KOPT-K1 (cell line): Measurements from ENCODE around the gene YIPF1.

ENCODE experiments used
- H3K27ac ChIP-seq: fragments of 200-600 bp; sonication (generic); 2 replicates; pipeline ENCODE4 v1.5.1; 2016; ENCODE audit warnings: antibody characterized with exemption, mild to moderate bottlenecking, low read depth, low read length; ENCODE audit not compliant: poor library complexity, severe bottlenecking
- H3K36me3 ChIP-seq: fragments of 200-600 bp; sonication (generic); 2 replicates; pipeline ENCODE4 v1.5.1; 2017; ENCODE audit warnings: antibody characterized with exemption, mild to moderate bottlenecking, low read length, moderate library complexity; ENCODE audit not compliant: insufficient read depth
- H3K9me3 ChIP-seq: fragments of 200-600 bp; sonication (generic); 2 replicates; pipeline ENCODE4 v1.5.1; 2017; ENCODE audit warnings: antibody characterized with exemption, low read length, mild to moderate bottlenecking; ENCODE audit not compliant: insufficient read depth, poor library complexity, severe bottlenecking

YIPF1 gene

DNA sequence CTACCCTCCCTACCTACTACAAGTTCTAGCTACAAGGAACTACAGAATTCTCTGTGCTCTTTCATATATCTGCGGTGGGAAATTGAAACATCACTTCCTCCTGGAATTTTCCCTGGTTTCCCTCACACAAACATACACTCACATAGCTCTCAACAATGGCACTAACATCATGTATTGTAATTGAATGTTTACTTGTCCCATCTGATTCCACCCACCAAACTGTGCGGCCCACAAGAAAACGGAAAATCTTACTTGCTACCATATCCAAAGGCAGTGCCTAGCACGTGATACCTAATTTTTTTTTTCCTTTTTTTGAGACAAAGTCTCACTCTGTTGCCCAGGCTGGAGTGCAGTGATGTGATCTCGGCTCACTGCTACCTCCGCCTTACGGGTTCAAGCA is 85.4 kb downstream of the YIPF1 start:
- Histone ChIP-seq H3K36me3 (peaks cover 99% of the 10 kb centered on the region), H3K27ac (no peak overlapping the region), H3K9me3 (no peaks in the 10 kb centered on the region)
